Upper lobe of left lung (tissue), 4 donors: ENCODE data around the gene SULT1A1.

Source experiments
- POLR2A ChIP-seq, 4 donors: fragments of 450-650 bp; IDR thresholded peaks; one replicate each; pipeline ENCODE4 v1.5.1; 2016 to 2017; ENCODE audit warnings: antibody characterized with exemption in 4 of 4, mild to moderate bottlenecking in 2 of 4
- TF ChIP-seq, protein P1 (sequence below), 6 experiments: fragments of 450-650 bp in 4 of 6; fragments of 200-600 bp in 2 of 6; sonication (generic) in 2 of 6; IDR thresholded peaks; one replicate each; pipeline ENCODE4 v1.5.1; 2016 to 2019; ENCODE audit warnings: antibody characterized with exemption in 6 of 6

DNA sequence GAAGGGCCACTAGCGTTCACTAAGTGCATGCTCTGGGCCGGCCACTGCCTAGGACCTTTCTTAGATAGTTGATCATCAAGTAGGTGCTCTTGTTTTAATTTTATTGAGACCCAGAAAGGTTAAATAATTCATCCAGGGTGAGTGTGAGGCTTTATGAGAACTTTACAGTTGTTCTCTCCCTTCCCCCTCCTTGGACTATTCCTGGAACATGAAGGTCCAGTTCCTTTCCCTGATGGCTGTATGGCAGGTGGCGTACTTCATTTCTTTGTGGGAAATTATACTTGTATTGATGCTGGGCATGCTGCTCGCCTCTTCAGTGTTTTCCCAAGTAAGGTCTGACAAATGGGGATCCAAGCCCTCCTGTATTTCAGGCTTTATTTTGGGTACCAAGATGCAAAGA is 47.6 kb downstream of the SULT1A1 start:
- no peak for TF ChIP-seq POLR2A (IDR thresholded peaks at IDR 0.05)
- TF ChIP-seq, protein P1, sequence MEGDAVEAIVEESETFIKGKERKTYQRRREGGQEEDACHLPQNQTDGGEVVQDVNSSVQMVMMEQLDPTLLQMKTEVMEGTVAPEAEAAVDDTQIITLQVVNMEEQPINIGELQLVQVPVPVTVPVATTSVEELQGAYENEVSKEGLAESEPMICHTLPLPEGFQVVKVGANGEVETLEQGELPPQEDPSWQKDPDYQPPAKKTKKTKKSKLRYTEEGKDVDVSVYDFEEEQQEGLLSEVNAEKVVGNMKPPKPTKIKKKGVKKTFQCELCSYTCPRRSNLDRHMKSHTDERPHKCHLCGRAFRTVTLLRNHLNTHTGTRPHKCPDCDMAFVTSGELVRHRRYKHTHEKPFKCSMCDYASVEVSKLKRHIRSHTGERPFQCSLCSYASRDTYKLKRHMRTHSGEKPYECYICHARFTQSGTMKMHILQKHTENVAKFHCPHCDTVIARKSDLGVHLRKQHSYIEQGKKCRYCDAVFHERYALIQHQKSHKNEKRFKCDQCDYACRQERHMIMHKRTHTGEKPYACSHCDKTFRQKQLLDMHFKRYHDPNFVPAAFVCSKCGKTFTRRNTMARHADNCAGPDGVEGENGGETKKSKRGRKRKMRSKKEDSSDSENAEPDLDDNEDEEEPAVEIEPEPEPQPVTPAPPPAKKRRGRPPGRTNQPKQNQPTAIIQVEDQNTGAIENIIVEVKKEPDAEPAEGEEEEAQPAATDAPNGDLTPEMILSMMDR (IDR thresholded peaks at IDR 0.05) = no peak
